ENCODE measurements around the gene TRMT61A.

DNA sequence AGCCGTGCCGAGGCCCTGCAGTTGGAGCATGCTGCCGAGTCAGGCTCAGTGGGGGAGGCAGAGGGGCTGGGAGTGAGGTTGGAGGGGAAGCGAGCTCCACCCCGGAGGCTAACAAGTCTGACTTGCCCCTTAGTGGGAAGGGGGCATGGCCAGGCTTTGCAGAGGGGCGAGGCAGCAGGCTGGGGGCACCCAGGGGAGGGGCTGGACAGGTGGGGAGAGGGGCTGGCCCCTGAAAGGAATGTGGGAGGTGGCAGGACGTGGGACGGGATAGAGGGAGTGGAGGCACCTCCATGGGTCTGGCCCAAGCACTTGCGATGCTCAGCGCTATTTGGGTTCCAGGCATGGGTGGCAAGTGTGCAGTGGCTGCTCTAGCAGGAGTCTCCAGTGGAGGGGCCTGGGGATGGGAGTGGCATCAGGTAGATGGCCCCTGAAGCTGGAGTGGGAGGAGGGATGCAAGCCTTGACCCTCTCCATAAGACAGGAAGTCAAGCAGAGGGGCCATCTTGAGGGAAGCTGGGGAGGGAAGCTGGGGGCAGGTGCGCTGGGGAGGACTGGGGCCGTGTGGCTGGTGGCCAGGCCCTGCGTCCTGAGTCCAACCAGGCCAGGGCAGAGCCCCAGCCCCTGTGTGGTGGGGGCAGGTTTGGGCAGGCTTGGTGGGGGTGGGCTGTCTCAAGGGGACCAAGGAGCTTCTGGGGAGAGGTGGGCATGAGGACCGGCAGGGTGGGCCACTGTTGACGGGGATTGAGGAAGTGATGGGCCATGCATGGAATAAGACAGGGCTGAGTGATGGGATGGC is 2.6 kb downstream of the TRMT61A start:
- TF ChIP-seq, protein P1, sequence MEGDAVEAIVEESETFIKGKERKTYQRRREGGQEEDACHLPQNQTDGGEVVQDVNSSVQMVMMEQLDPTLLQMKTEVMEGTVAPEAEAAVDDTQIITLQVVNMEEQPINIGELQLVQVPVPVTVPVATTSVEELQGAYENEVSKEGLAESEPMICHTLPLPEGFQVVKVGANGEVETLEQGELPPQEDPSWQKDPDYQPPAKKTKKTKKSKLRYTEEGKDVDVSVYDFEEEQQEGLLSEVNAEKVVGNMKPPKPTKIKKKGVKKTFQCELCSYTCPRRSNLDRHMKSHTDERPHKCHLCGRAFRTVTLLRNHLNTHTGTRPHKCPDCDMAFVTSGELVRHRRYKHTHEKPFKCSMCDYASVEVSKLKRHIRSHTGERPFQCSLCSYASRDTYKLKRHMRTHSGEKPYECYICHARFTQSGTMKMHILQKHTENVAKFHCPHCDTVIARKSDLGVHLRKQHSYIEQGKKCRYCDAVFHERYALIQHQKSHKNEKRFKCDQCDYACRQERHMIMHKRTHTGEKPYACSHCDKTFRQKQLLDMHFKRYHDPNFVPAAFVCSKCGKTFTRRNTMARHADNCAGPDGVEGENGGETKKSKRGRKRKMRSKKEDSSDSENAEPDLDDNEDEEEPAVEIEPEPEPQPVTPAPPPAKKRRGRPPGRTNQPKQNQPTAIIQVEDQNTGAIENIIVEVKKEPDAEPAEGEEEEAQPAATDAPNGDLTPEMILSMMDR (IDR thresholded peaks at IDR 0.05 in 2 of 3, conservative IDR thresholded peaks at IDR 0.05 in 1 of 3; ENCODE audit: borderline replicate concordance in 1 of 3, insufficient read depth in 1 of 3, low read depth in 2 of 3, low read length in 2 of 3) = no peak
- TF ChIP-seq, protein P2, sequence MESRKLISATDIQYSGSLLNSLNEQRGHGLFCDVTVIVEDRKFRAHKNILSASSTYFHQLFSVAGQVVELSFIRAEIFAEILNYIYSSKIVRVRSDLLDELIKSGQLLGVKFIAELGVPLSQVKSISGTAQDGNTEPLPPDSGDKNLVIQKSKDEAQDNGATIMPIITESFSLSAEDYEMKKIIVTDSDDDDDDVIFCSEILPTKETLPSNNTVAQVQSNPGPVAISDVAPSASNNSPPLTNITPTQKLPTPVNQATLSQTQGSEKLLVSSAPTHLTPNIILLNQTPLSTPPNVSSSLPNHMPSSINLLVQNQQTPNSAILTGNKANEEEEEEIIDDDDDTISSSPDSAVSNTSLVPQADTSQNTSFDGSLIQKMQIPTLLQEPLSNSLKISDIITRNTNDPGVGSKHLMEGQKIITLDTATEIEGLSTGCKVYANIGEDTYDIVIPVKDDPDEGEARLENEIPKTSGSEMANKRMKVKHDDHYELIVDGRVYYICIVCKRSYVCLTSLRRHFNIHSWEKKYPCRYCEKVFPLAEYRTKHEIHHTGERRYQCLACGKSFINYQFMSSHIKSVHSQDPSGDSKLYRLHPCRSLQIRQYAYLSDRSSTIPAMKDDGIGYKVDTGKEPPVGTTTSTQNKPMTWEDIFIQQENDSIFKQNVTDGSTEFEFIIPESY (IDR thresholded peaks at IDR 0.05; ENCODE audit: extremely low read depth, insufficient replicate concordance, low read length) = no peak
- no peak for TF ChIP-seq POLR2A (IDR thresholded peaks at IDR 0.05; ENCODE audit: borderline replicate concordance, extremely low read depth, insufficient read depth, insufficient read length)
